Measurements from ENCODE around the gene ERBB3.
"Not testable (repeated sequence)": the region's sequence is repeated elsewhere in the genome, so short reads cannot be mapped to it uniquely, and the experiment has no call there.

ERBB3 gene

GRCh38 chr12:56071648-56072047, 8.3 kb upstream of the ERBB3 start:
- no peaks in the 10 kb centered on the region for H3K27me3 ChIP-seq (ENCODE audit: insufficient read depth, poor library complexity, severe bottlenecking)
- H3K27ac ChIP-seq (replicated peaks): no peak overlapping the region
- DNase-seq (ENCODE audit: low read depth in 1 of 2, low spot score in 1 of 2): no peak
- H3K4me3 ChIP-seq (replicated peaks; ENCODE audit: insufficient read depth, low read length): no peak overlapping the region
- no peak for TF ChIP-seq POLR2AphosphoS5 (IDR thresholded peaks at IDR 0.05; ENCODE audit: low read depth)
- TF ChIP-seq CTCF (IDR thresholded peaks at IDR 0.05; ENCODE audit: insufficient read depth, low read length): no peak
- no peak for TF ChIP-seq SPI1 (IDR thresholded peaks at IDR 0.05; ENCODE audit: borderline replicate concordance, low read depth)
- TF ChIP-seq, protein P1, sequence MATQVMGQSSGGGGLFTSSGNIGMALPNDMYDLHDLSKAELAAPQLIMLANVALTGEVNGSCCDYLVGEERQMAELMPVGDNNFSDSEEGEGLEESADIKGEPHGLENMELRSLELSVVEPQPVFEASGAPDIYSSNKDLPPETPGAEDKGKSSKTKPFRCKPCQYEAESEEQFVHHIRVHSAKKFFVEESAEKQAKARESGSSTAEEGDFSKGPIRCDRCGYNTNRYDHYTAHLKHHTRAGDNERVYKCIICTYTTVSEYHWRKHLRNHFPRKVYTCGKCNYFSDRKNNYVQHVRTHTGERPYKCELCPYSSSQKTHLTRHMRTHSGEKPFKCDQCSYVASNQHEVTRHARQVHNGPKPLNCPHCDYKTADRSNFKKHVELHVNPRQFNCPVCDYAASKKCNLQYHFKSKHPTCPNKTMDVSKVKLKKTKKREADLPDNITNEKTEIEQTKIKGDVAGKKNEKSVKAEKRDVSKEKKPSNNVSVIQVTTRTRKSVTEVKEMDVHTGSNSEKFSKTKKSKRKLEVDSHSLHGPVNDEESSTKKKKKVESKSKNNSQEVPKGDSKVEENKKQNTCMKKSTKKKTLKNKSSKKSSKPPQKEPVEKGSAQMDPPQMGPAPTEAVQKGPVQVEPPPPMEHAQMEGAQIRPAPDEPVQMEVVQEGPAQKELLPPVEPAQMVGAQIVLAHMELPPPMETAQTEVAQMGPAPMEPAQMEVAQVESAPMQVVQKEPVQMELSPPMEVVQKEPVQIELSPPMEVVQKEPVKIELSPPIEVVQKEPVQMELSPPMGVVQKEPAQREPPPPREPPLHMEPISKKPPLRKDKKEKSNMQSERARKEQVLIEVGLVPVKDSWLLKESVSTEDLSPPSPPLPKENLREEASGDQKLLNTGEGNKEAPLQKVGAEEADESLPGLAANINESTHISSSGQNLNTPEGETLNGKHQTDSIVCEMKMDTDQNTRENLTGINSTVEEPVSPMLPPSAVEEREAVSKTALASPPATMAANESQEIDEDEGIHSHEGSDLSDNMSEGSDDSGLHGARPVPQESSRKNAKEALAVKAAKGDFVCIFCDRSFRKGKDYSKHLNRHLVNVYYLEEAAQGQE (IDR thresholded peaks at IDR 0.05; ENCODE audit: insufficient replicate concordance, low read depth): no peak
- no peak for TF ChIP-seq GABPA (IDR thresholded peaks at IDR 0.05; ENCODE audit: low read depth)

- no peaks in the 10 kb centered on the region for H3K27me3 ChIP-seq (ENCODE audit: insufficient read depth, poor library complexity, severe bottlenecking)
- no peak for DNase-seq (ENCODE audit: low read depth in 1 of 2, low spot score in 1 of 2)
- TF ChIP-seq SPI1 (IDR thresholded peaks at IDR 0.05; ENCODE audit: borderline replicate concordance, low read depth) (no peak), CTCF (IDR thresholded peaks at IDR 0.05; ENCODE audit: insufficient read depth, low read length) (no peak), POLR2AphosphoS5 (IDR thresholded peaks at IDR 0.05; ENCODE audit: low read depth) (no peak), GABPA (IDR thresholded peaks at IDR 0.05; ENCODE audit: low read depth) (no peak)
- TF ChIP-seq, protein P1 (IDR thresholded peaks at IDR 0.05; ENCODE audit: insufficient replicate concordance, low read depth): no peak
- no peak overlapping the region for H3K4me3 ChIP-seq (replicated peaks; ENCODE audit: insufficient read depth, low read length)
- no peak overlapping the region for H3K27ac ChIP-seq (replicated peaks)
Observed at GRCh38 chr12:56074396-56074795, 5.6 kb upstream of the ERBB3 start.

DNA sequence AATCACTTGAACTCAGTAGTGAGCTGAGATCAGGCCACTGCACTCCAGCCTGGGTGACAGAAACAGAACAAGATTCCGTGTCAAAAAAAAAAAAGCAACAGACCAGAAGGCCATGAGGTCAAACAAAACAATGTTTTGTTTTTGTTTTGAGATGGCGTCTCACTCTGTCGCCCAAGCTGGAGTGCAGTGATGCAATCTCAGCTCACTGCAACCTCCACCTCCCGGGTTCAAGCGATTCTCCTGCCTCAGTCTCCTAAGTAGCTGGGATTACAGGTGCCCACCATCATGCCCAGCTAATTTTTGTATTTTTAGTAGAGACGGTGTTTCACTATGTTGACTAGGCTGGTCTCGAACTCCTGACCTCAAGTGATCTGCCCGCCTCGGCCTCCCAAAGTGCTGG, 2.0 kb upstream of the ERBB3 start:
- H3K27ac ChIP-seq (replicated peaks); DNase-seq (ENCODE audit: low read depth in 1 of 2, low spot score in 1 of 2); H3K4me3 ChIP-seq (replicated peaks; ENCODE audit: insufficient read depth, low read length): not testable (repeated sequence)
- H3K27me3 ChIP-seq (ENCODE audit: insufficient read depth, poor library complexity, severe bottlenecking): peaks cover 17% of the 10 kb centered on the region

GRCh38 chr12:56078427-56078826, 1.5 kb upstream of the ERBB3 start:
- no peak for DNase-seq (ENCODE audit: low read depth in 1 of 2, low spot score in 1 of 2)
- no peak overlapping the region for H3K27ac ChIP-seq (replicated peaks)
- no peak overlapping the region for H3K4me3 ChIP-seq (replicated peaks; ENCODE audit: insufficient read depth, low read length)
- H3K27me3 ChIP-seq (ENCODE audit: insufficient read depth, poor library complexity, severe bottlenecking): peaks cover 17% of the 10 kb centered on the region
- TF ChIP-seq GABPA (IDR thresholded peaks at IDR 0.05; ENCODE audit: low read depth) (no peak), CTCF (IDR thresholded peaks at IDR 0.05; ENCODE audit: insufficient read depth, low read length) (no peak), POLR2AphosphoS5 (IDR thresholded peaks at IDR 0.05; ENCODE audit: low read depth) (no peak)
- TF ChIP-seq, protein P1 (IDR thresholded peaks at IDR 0.05; ENCODE audit: insufficient replicate concordance, low read depth): no peak

Measured in HL-60 (cell line).